Fibroblast of upper back skin (primary cell): ENCODE results near the gene AREG.

Experiments used
- DNase-seq: peaks from one replicate; pipeline ENCODE4 v3.0.0-alpha.2; 2013

The AREG gene

GRCh38 chr4:74464291-74464690 lies 19.4 kb downstream of the AREG start:
- no peak for DNase-seq

- no peak for DNase-seq
Measured at GRCh38 chr4:74466242-74466641, 21.3 kb downstream of the AREG start.

- no peak for DNase-seq
Measured at GRCh38 chr4:74471264-74471663, 26.3 kb downstream of the AREG start.

GRCh38 chr4:74473155-74473811 lies 28.3 kb downstream of the AREG start:
- peak; percentile 86 for DNase-seq

- no peak for DNase-seq
Measured at GRCh38 chr4:74474345-74475090, 29.6 kb downstream of the AREG start.

GRCh38 chr4:74475091-74475800 lies 30.3 kb downstream of the AREG start:
- DNase-seq, result no peak

GRCh38 chr4:74475946-74476345 lies 31.0 kb downstream of the AREG start:
- no peak for DNase-seq

GRCh38 chr4:74479009-74479408 lies 34.1 kb downstream of the AREG start:
- DNase-seq, result no peak

GRCh38 chr4:74480267-74480666 lies 35.3 kb downstream of the AREG start:
- no peak for DNase-seq

- no peak for DNase-seq
Measured at GRCh38 chr4:74481891-74482609, 37.1 kb downstream of the AREG start.

GRCh38 chr4:74483226-74483911 lies 38.4 kb downstream of the AREG start:
- no peak for DNase-seq

GRCh38 chr4:74486905-74487304 lies 42.0 kb downstream of the AREG start:
- no peak for DNase-seq

GRCh38 chr4:74487771-74488170 lies 42.8 kb downstream of the AREG start:
- no peak for DNase-seq

- DNase-seq, result no peak
Measured at GRCh38 chr4:74490736-74491135, 45.8 kb downstream of the AREG start.

- peak; percentile 47 for DNase-seq
Measured at GRCh38 chr4:74499986-74500781, 55.2 kb downstream of the AREG start.

- peak; percentile 86 for DNase-seq
Measured at GRCh38 chr4:74501579-74501978, 56.6 kb downstream of the AREG start.

GRCh38 chr4:74503580-74503979 lies 58.6 kb downstream of the AREG start:
- DNase-seq, result peak; percentile 64

GRCh38 chr4:74504212-74504611 lies 59.3 kb downstream of the AREG start:
- DNase-seq, result peak; percentile 55
